Skin epidermis (tissue), 12 donors: ENCODE data around the gene MRPL24.

ENCODE experiments used
- H3K27ac ChIP-seq, 21 experiments: fragments of 200-600 bp; sonication (generic) in 11 of 21; one replicate each; pipeline ENCODE4 v1.5.0; 2020; ENCODE audit warnings: mild to moderate bottlenecking in 3 of 21, inconsistent platforms in 2 of 21, moderate library complexity in 2 of 21
- H3K4me3 ChIP-seq, 7 experiments: fragments of 200-600 bp; sonication (generic) in 2 of 7; one replicate each; pipeline ENCODE4 v1.5.0; 2020; ENCODE audit warnings: inconsistent platforms in 2 of 7, mild to moderate bottlenecking in 2 of 7, moderate library complexity in 1 of 7

Gene MRPL24

DNA sequence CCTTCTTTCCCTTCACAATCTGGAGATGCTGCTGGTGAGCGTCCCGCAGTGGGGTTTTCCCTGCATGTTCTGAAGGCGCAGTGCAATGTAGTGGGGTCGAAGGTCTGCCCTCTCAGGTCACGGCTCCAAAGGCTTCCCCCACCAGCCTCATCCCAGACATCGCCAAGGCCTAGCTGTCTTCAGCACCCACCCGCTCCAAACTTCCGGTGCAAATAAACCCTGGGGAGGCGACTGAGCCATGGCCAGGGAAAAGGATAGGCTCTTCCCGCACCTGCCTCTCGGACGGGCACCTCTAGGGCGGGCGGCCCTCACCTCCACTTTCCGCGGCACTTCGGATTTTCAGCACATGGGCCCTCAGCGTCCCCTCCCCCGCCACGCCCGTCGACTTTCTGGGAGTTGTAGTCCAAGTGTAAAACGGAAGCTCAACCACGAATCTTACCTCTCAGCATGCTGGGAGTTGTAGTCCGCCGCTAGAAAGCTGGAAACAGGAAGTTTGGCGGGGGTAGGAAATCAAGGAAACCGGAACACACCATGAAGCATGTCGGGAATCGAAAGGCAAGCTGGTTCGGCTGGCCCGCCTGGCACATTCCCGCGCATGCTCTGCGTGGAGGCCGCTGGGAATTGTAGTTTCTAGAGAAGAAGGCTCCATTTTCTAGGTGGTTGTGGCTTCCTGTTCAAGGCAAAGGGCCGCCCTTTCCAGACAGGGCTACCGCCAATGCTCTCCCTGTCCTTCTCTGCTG, at the start of gene MRPL24:
MRPL24 (minus strand) TSS at position 348 of the 740 bp plus-strand sequence. CDS start 2,384 bp downstream, outside the sequence.
- H3K27ac ChIP-seq, result peak within 1 kb of the TSS; percentile 25 to 91 (median 85)
- peak within 1 kb of the TSS; percentile 44 to 77 (median 62) for H3K4me3 ChIP-seq

DNA sequence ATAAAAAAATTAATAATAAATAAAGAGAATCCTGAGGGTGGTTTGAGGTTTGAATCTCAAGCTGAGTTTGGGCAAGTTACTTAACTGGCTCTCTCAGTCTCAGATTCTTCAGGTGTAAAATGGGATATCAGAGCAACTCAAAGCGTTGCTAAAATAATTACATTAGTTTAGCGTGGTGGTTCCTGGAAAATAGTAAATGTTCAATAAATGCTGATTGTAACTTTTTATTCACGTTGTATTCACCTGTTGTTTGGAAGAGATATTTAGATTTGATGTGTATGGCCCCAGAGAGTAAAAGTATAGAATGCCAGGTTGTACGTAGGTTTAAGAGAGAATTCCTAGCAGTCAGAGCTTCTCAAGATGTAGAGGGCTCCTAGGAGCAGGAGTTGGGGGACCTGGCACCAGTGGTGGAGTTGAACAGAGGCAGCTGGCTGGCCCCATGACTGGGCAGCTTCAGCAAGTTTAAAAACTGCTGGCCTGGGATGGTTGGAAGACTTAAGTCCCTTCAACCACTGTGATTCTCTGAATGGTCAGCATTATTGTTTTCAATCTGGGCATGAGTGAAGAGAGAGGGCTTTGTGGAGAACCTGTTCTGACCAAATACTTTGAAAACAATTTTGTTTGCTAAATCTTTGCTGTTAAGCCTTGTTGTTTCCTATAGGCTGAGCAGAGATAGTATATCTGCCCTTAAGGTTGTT, 48.9 kb upstream of the MRPL24 start:
- no peak overlapping the region for H3K4me3 ChIP-seq
- no peak overlapping the region for H3K27ac ChIP-seq

GRCh38 chr1:156788136-156788535, 47.2 kb upstream of the MRPL24 start:
- Histone ChIP-seq H3K27ac (no peak overlapping the region), H3K4me3 (no peak overlapping the region)

DNA sequence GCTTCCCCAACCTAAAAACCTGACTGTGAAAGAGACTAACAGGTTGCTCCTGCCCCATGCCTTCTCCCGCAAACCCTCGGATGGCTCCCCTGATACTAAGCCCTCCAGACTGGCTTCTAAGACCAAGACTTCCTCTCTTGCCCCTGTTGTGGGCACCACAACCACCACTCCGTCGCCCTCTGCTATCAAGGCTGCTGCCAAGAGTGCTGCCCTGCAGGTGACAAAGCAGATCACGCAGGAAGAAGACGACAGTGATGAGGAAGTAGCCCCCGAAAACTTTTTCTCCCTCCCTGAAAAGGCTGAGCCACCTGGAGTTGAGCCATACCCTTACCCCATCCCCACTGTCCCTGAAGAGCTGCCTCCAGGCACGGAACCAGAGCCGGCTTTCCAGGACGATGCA, 45.8 kb upstream of the MRPL24 start:
- H3K27ac ChIP-seq, result no peak overlapping the region
- no peak overlapping the region for H3K4me3 ChIP-seq

GRCh38 chr1:156785458-156785857, 44.6 kb upstream of the MRPL24 start:
- Histone ChIP-seq H3K4me3 (no peak overlapping the region), H3K27ac (no peak overlapping the region)

DNA sequence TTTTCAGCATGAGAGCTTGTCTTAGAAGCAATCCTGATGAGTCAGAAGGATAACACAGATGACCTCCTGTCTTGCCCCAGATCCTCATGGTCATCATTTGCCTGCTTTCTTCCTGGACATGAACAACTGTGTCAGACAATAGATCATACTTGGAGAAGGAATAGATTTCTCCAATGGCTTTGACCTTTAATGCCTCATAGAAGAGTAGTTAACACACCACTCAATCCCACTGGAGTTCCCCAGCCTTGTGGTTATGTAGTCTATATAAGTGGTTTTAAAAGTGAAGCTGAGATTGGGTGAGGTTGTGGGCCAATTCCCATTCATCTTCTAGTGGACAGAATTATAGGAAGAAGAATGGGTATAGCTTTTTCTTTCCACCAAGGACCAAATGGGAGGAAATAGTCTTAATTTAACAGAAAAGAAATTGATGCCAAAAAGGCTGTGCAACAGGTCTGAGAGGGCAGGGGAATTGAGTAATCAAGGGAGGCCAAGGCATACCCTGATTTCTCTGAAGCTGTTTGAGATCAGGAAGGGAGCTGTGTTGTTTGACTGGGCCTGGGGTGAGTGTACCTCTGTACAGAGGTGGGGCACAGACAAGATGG, 40.8 kb upstream of the MRPL24 start:
- no peak overlapping the region for H3K27ac ChIP-seq
- no peak overlapping the region for H3K4me3 ChIP-seq

DNA sequence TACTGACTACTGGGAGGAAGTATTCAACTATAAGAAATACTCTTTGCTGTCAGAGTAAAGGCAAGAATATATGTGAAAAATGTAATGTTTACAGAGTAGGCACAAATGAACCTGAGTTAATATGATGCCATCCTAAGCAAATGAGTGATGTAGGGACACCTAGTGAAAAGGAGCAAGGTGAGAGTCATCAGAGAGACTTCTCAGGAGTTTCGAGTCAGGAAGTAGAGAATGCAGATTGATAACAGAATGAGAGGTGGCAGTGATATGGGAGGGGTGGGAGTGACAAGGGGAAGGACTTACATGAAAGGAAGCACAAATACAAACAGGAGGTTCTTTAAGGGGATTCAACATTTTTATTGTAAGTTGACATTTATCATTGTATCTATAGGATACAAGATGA, 36.7 kb upstream of the MRPL24 start:
- Histone ChIP-seq H3K27ac (no peak overlapping the region), H3K4me3 (no peak overlapping the region)

GRCh38 chr1:156776942-156777341, 36.1 kb upstream of the MRPL24 start:
- H3K4me3 ChIP-seq, result no peak overlapping the region

DNA sequence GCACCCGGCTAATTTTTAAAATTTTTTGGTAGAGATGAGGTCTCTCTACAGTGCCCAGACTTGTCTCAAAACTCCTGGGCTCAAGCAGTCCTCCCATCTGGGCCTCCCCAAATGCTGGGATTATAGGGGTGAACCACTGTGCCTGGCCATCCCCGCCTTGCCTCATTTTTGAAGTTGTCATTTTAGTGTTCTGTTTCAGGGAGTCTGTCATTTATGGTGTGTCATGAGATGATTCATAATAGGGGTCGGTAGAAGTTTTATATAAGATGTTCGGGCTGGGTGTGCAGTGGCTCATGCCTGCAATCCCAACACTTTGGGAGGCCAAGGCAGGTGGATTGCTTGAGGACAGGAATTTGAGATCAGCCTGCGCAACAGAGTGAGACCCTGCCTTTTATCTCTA, 34.9 kb upstream of the MRPL24 start:
- no peak overlapping the region for H3K4me3 ChIP-seq
- H3K27ac ChIP-seq, result no peak overlapping the region

More at GRCh38 chr1:156776942-156777341, 36.1 kb upstream of the MRPL24 start:
- H3K27ac ChIP-seq, result no peak overlapping the region

DNA sequence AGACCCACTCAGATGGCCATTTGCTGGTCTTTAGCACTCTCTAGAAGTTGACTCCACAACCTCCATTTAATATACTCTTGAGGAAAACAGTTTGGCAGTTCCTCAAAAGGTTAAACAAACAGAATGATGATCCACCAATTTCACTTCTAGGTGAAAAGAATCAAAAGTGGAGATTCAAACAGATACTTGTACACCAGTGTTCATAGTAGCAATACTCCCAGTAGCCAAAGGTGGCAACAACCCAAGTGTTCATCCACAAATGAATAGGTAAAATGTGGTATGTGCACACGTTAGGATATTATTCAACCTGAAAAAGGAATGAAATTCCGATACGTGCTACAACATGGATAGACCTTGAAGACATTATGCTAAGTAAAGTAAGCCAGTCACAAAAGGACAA, 32.7 kb upstream of the MRPL24 start:
- no peak overlapping the region for H3K27ac ChIP-seq
- no peak overlapping the region for H3K4me3 ChIP-seq

- H3K4me3 ChIP-seq, result no peak overlapping the region
- H3K27ac ChIP-seq, result no peak overlapping the region
These were observed 32.0 kb upstream of the MRPL24 start for GRCh38 chr1:156772728-156773497.

GRCh38 chr1:156772222-156772621, 31.3 kb upstream of the MRPL24 start:
- no peak overlapping the region for H3K4me3 ChIP-seq
- H3K27ac ChIP-seq, result no peak overlapping the region

GRCh38 chr1:156768610-156769295, 27.9 kb upstream of the MRPL24 start:
- Histone ChIP-seq H3K27ac (peak overlapping the region in 16 of 21 experiments; percentile 91 to 100 (median 98)), H3K4me3 (peak overlapping the region; percentile 60 to 96 (median 87))

DNA sequence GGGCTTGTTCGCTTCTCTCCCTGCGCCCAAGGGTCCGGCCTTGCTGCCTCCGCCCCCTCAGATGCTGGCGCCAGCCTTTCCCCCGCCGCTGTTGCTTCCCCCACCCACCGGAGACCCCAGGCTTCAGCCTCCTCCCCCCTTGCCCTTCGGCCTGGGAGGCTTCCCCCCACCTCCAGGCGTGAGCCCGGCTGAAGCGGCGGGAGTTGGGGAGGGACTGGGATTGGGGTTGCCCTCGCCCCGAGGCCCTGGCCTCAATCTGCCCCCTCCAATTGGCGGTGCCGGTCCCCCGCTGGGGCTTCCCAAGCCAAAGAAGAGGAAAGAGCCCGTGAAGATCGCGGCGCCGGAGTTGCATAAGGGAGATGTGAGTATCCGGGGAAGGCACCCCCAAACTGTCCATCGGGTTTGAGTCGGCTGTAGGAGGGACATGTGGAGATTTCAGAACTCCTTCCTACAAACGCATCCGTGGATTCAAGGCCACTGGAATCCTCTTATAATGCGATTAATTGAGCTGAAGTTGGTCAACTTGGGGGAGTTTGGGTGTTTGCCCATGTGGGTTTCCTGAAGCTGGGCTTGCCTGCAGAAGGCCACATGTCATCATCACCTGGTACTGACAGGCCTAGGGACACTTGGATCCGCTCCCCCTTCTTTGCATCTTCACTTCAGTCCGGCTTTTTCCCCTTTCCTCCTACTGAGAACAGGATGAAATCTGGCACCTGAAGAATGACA, 27.2 kb upstream of the MRPL24 start:
- Histone ChIP-seq H3K4me3 (peak overlapping the region; percentile 60 to 96 (median 87)), H3K27ac (peak overlapping the region; percentile 91 to 100 (median 98))

DNA sequence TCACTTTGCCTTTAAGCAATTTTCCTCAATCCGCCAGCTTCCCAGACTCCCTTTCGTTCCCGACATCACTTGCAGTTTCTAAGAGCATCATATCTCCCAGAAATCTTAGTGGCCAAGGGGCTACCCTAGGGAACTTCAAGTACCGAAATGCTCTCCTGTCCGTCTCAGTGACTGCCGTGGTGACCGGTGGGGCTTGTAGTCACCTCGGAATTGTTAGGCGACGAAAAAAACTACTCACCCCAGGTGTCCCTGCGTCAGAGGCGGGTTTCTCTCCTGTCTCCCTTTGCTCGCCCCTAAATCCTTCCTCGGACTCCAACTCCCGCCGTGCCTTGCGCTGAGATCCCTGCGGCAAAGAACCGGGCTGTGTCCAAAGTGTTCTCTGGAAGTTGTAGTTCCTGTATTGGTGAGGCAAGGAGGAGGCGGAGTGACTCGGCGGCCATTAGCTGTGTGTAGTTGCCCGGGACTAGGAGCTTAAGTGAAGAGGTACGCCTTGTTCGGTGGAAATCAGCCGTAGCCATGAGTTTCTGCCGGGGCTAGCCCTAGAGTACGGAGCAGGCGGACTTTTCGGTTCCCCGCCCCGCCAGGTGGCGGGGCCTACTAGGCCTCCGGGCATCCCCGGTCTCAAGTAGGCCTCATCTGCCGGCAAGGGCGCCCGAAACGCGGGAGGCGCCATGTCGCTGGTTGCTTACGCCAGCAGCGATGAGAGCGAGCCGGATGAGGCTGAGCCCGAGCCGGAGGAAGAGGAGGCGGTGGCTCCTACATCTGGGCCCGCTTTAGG, 26.4 kb upstream of the MRPL24 start, which contains the start of gene PRCC:
PRCC (plus strand) TSS at position 435 of the 778 bp plus-strand sequence; CDS start at position 672, 237 bp downstream.
- Histone ChIP-seq H3K4me3 (peak within 1 kb of the TSS; percentile 60 to 96 (median 87)), H3K27ac (peak within 1 kb of the TSS; percentile 91 to 100 (median 98))

GRCh38 chr1:156766298-156767100, 25.6 kb upstream of the MRPL24 start:
- peak overlapping the region; percentile 52 to 96 (median 87) for H3K4me3 ChIP-seq
- H3K27ac ChIP-seq, result peak overlapping the region; percentile 25 to 99 (median 96)

DNA sequence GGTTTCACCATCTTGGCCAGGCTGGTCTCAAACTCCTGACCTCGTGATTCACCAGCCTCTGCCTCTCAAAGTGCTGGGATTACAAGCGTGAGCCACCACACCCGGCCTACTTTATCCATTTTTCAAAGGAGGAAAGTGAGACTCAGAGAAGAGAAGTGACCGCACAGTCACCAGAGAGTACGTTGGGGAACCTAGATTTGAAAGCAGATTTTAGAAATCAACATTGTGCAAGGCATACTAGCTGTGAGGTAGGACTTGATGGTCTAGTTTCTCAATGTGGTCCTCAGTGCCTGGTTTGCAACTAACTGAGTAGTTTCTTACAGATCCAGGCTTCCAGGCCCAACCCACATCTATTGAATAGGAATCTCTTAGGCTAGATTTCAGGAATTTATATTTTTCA, 24.8 kb upstream of the MRPL24 start:
- H3K4me3 ChIP-seq, result no peak overlapping the region
- peak overlapping the region in 13 of 21 experiments; percentile 78 to 99 (median 93) for H3K27ac ChIP-seq
